ENCODE measurements around the gene ACAP3.
A peak's percentile ranks its signal among the peaks of the same experiment; 100 is the strongest.
"Not testable (repeated sequence)": the region's sequence is repeated elsewhere in the genome, so short reads cannot be mapped to it uniquely, and the experiment has no call there.

Gene ACAP3

GRCh38 chr1:1330366-1331067 is 22.8 kb upstream of the ACAP3 start:
- DNase-seq (ENCODE audit: low spot score) = no peak

GRCh38 chr1:1329304-1330210 is 21.8 kb upstream of the ACAP3 start:
- DNase-seq (ENCODE audit: low spot score) = no peak

DNA sequence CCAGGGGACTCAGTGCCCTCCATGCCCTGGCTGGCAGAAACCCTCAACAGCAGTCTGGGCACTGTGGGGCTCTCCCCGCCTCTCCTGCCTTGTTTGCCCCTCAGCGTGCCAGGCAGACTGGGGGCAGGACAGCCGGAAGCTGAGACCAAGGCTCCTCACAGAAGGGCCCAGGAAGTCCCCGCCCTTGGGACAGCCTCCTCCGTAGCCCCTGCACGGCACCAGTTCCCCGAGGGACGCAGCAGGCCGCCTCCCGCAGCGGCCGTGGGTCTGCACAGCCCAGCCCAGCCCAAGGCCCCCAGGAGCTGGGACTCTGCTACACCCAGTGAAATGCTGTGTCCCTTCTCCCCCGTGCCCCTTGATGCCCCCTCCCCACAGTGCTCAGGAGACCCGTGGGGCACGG is 20.5 kb upstream of the ACAP3 start:
- DNase-seq (ENCODE audit: low spot score) = no peak

- DNase-seq (ENCODE audit: low spot score) = no peak
Observed at GRCh38 chr1:1327291-1327690, 19.6 kb upstream of the ACAP3 start.

GRCh38 chr1:1326075-1326605 is 18.4 kb upstream of the ACAP3 start:
- DNase-seq (ENCODE audit: low spot score) = no peak

DNA sequence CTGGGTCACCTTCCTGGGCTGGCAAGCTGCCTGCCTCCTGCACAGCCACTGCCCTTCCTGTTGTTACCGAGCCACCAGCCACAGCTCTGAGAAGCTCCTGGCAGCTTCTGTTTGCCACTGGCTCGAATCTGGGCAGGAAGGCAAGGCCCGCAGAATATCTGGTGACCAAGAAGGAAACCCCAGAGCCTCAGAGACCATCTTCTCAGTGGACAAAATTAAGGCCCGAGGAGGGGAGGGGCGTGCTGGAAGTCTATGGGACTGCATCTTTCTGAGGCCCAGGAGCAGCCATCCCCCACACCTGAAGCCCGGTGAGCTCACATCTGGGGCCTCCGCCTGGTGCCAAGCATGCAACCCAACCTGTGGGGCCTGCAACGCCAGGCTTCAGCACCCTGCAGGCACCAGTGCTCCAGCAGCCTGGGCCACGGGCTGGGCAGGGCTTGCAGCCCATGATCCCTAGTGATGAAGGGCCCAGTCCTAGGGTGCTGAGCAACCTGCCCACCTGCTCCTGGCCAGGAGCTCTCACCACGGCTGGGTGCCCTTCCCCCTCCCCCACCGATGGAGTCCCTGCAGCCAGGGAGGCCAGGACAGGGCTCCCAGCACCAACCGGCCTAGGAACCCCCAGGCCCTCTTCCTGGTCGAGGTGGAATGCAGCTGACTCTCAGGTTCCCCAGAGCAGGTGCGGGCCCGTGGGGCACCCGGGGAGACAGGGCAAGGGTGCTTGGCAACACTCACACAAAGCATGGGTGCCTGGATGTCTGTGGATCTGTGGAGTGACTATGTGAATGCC is 17.8 kb upstream of the ACAP3 start:
- no peak for DNase-seq (ENCODE audit: low spot score)

- peak; percentile 96 for DNase-seq (ENCODE audit: low spot score)
Observed at GRCh38 chr1:1324524-1325287, 17.0 kb upstream of the ACAP3 start, which contains the start of the genes CPTP and INTS11. CPTP (plus strand) TSS chr1:1324802; CDS start chr1:1326911, 2,109 bp downstream. INTS11 (minus strand) TSS chr1:1324660; CDS start chr1:1324608, 52 bp downstream.

- no peak for DNase-seq (ENCODE audit: low spot score)
Observed at GRCh38 chr1:1324084-1324523, 16.4 kb upstream of the ACAP3 start.

DNA sequence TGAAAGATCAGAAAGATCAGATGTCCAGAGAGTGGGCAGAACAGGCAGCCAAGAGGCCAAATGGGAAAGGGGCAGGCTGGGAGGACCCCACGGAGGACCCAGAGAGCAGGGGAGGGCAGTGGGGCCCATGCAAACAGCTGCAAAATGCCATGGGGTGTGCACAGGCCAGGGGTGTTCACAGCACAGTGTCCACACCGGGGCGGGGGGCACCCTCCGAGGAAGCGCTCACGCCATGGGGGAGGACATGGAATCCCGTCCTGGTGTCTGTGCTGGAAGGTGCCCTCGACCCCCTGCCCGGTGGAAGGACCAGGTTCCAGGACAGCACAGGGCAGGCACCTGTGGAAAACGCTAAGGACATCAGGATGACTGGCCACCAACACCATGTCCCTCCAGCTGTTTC is 15.2 kb upstream of the ACAP3 start:
- DNase-seq (ENCODE audit: low spot score) = no peak

DNA sequence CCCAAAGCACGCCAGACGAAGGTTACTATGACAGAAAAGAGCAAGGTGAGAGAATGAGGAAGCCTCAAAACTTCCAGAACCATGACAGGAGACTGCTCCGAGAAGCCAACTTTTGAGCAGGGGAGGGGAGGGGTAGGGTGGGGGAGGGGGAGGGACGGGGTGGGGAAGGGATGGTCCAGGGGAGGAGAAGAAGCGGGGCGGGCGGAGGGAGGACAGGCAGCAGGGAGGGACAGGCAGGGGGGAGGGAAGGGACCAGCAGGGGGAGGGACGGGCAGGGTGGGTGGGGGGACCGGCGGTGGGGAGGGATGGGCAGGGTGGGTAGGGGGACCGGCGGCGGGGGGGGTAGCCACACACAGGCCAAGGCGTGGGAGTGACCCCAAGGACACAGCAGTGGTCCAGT is 14.7 kb upstream of the ACAP3 start:
- no peak for DNase-seq (ENCODE audit: low spot score)

DNA sequence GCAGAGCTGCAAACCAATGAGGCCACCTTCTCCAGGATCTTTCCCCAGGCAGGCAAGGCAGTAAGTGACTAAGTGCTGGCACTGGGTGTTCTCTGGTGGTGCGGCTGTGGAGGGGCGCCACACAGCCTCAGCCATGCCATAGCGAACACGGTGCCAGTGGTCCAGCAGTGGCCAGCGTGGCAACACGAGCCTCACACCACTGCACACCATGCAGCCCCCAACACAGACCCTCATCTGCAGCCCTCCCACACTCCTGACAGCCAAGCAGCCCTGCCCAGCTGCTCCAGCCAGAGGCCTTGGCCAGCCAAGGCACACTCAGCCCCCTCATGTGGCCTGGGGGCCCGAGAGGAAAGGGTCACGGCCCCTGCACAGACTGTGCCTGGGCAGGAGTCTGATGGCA is 13.7 kb upstream of the ACAP3 start:
- no peak for DNase-seq (ENCODE audit: low spot score)

GRCh38 chr1:1320666-1321448 is 13.1 kb upstream of the ACAP3 start:
- DNase-seq (ENCODE audit: low spot score) = no peak

DNA sequence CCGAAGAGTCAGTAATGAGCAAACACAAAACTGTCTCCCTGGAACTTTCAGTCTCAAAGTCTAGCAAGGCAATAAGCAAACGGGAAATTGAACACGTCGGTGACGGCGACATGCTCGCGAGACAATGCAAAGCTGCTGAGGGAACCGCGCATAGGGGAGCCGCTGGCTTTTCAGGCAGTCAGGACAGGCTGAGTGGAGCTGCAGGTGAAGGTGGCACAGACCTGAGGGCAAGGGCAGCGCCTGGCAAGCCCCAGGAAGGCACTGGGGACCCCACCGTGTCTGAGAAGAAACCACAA is 11.9 kb upstream of the ACAP3 start:
- DNase-seq (ENCODE audit: low spot score) = no peak

DNA sequence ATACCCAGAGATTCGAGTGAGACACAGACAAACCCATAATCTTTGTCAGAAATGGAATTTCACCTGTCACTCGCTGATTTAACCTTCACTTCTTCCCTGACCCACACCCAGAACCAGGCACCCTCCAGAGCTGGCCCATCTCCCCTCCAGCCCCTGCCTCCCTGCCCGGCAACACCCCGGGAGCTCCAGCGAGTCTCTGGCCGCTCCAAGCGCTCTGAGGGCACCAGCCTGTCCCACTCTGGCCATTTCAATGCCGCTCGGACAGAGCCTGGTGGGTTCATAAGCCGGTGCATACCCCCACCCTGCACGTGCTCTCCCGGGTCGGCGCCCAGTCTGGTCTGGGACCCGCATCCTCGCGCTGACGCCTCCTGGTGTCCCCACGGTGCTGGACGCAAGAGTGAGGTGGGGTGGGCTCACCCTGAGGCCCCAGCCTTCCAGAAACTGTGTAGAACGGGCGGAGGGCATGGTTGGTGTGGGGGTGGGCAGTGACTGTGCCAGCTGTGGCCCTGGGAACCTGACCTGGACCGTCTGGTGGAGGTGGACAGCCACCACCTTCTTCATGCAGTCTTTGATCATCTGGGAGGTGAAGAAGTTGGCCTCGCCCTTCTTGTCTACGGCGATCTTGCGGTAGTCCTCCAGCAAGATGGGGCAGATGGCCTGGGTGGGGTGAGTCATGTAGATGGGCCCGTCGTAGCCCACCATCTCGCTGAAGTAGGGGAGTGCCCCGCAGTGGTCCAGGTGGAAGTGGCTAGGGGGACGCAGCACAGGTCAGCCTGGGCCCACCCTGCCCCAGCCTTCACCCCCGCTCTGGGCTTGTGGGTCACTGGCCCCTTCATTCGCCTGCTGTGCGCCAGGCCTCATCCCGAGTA is 11.3 kb upstream of the ACAP3 start:
- no peak for DNase-seq (ENCODE audit: low spot score)

GRCh38 chr1:1318131-1318652 is 10.5 kb upstream of the ACAP3 start:
- DNase-seq (ENCODE audit: low spot score) = no peak

GRCh38 chr1:1317420-1317819 is 9.7 kb upstream of the ACAP3 start:
- DNase-seq (ENCODE audit: low spot score) = no peak

- DNase-seq (ENCODE audit: low spot score) = not testable (repeated sequence)
Observed at GRCh38 chr1:1316199-1316598, 8.5 kb upstream of the ACAP3 start.

DNA sequence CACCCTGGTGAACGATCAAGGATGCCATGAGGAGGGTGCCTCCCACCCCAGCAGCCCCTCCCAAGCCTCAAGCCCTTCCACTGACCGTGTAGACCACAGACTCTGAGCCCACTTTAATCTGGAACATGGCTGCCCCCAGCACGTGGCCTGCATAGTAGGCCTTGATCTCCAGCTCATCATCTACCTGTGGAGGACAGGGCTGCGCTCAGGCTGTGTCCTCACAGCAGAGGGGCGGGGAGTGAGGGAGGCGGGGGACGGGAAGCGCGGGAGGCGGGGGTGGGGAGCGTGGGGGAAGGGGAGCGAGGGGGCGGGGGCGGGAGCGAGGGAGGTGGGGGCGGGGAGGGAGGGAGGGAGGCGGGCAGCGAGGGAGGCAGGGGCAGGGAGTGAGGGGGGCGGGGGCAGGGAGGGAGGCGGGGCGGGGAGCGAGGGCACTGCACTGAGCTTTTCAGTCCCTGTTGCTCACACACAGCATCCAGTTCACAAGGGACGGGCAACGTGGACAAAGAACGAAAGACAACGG is 7.8 kb upstream of the ACAP3 start:
- DNase-seq (ENCODE audit: low spot score) = no peak

- DNase-seq (ENCODE audit: low spot score) = no peak
Observed at GRCh38 chr1:1314678-1315335, 7.1 kb upstream of the ACAP3 start.
